NCI-H524 (cell line): ENCODE measurements around the gene TDRD1.

ENCODE experiments used
- DNase-seq, 2 experiments: peaks; one replicate each; lab custom pipeline; 2025; lab: John Stamatoyannopoulos, UW

TDRD1 gene

DNA sequence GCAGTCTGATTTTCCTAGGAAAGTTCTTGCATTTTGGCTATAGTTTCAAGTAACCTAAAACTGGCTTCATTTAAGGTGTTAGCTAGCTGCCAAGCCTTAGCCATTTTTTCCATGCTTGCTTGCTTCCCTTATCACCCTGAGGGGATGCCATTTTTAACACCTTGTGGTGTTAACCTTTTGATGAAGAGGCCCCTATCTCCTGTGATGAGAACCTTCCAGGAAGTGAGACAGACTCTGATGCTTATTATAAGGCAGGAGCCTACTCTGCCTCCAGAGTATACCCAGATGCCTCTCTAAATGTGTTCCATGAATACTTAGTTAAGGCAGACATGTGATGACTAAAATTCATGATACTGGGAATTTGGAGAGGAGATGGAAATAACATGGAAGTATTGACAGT, 55.0 kb downstream of the TDRD1 start:
- no peak for DNase-seq

GRCh38 chr10:114239117-114239993, 60.2 kb downstream of the TDRD1 start, which contains the start of gene VWA2:
VWA2 (plus strand) TSS chr10:114239254; CDS start chr10:114248714, 9,460 bp downstream.
- DNase-seq: peak in 1 of 2 experiments; percentile 21

GRCh38 chr10:114239994-114240345, 60.8 kb downstream of the TDRD1 start:
- no peak for DNase-seq

GRCh38 chr10:114242235-114242634, 63.1 kb downstream of the TDRD1 start:
- DNase-seq: no peak

DNA sequence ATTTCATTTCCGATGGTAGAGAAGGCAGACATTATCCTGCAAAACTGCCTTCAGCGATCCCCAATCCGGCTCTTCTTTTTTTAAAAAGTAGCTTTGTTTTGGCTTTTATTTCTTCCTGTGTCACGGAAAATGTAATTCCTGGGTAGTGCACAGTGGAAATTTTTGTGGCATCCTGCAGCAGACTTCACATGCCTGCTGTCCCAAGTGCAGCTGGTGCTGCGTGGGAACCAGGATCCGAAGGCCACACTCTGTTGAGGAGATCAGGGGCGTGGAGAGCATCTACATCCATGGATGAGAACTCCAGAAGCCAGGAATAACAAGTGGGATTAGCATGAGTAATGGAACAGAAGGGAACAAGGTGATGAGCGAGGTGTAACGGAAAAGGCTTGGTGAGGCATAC, 64.5 kb downstream of the TDRD1 start:
- no peak for DNase-seq

- DNase-seq: no peak
These were observed 65.0 kb downstream of the TDRD1 start for GRCh38 chr10:114244126-114244525.

DNA sequence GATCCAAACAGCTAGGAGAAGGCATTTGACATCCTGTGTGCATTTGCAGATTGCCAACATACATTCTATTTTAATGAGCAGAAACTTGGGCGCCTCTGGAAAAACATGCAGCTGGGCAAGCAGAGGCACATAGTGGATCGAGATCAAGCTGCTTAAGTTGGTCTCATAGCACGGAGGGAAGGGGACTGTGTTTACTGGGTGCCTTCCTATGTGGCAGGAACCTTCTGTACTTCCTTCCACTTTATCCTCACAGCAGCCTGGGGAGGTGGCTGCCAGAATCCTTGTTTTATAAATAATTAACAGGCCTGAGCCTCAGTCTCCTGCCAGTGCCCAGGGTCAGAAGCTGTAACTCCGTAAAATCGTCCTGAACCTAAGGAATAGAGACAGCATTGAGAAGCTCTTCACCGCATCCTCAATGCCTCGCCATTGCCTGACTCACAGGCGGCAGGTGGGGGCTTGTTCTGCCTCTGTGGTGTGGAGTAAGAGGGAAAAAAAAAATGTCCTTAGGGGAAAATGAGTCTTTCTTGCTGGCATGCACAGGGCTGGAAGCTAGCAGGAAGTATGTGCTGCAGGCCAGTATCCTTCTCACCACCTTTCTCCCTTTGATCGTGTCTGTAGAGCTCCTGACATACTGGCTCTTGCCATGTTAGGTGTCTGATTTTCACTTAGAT, 66.1 kb downstream of the TDRD1 start:
- no peak for DNase-seq

GRCh38 chr10:114246679-114247305, 67.6 kb downstream of the TDRD1 start:
- DNase-seq: no peak

GRCh38 chr10:114250236-114250635, 71.1 kb downstream of the TDRD1 start:
- DNase-seq: peak in 1 of 2 experiments; percentile 35

- DNase-seq: no peak
These were observed 71.6 kb downstream of the TDRD1 start for GRCh38 chr10:114250716-114251115.

- DNase-seq: no peak
These were observed 72.9 kb downstream of the TDRD1 start for GRCh38 chr10:114252092-114252491.

DNA sequence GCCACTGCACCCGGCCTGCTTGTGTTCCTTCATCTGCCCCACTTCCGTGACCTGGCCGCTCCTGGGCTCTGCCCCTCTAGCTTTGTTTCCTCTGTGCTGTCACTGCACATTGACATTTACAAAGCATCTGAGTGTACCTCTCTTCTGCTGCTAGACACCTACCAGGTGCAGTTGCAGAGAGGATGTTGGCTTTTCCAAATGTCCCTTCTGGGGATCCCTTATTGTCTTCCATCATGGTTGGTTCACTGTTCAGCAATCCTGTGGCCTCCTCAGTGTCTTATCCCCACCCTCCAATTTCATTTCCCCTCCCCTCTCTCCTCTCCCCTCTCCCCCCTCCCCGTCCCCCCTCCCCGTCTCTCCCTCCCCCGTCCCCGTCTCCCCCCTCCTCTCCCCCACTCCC, 73.7 kb downstream of the TDRD1 start:
- DNase-seq: no peak

- no peak for DNase-seq
These were observed 76.1 kb downstream of the TDRD1 start for GRCh38 chr10:114255227-114255626.

- no peak for DNase-seq
These were observed 77.0 kb downstream of the TDRD1 start for GRCh38 chr10:114256008-114256765.

- DNase-seq: no peak
These were observed 77.7 kb downstream of the TDRD1 start for GRCh38 chr10:114256822-114257221.

DNA sequence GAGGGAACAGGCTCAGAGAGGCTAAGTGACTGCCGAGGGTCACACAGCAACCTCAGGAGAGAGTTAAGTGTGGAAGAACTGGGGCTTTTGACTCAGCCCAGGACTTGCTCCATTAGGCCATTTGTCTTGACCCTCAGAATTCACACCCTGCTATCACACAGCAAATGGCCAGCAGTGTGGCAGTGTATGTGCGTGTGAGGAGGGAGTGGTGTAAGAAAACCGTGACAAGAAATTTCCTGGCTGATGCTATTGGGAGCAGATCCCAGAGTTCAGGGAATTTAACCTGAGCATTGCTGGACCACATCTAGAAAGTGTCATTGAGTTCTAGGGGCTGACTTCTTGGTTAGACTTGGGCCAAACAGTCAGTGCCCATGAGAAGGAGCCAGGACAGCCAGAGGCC, 78.3 kb downstream of the TDRD1 start:
- DNase-seq: no peak

GRCh38 chr10:114258274-114258840, 79.2 kb downstream of the TDRD1 start:
- no peak for DNase-seq

- no peak for DNase-seq
These were observed 80.7 kb downstream of the TDRD1 start for GRCh38 chr10:114259824-114260223.

- no peak for DNase-seq
These were observed 81.2 kb downstream of the TDRD1 start for GRCh38 chr10:114260366-114260765.

DNA sequence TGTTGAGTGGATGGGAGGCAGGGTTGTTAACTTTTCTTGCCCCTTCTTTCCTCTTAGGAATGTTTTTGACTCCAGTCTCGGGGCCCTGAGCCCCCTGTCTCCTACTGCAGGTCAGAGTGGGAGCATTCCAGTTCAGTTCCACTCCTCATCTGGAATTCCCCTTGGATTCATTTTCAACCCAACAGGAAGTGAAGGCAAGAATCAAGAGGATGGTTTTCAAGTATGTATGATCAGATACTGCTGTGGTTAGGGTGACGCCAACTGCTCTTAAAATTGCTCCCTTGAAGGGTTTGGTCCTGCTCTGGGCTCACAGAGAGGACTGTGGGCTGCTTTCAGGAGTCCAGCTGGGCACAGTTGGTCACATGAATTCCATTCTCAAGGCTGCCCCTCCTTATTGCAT, 81.9 kb downstream of the TDRD1 start:
- DNase-seq: no peak

DNA sequence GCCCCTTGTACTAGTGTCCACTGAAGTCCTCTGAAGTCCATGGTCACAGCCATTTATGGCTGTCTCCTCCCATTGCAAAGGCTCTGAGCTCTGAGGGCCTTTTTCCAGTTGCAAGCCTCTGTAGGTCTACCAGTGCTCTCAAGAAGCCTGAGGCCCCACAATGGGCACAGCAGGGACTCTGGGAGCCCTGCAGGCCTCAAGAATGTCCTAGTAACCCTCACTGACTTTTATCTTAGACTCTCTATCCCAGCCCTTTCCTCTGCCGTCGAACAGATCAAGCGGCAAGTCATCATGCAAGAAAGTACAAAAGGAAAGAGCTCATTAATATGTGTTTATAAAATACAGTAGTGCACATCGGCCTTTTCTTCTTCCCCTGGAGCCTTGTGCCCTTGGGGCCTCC, 83.3 kb downstream of the TDRD1 start:
- no peak for DNase-seq
